OCI-LY1 (cell line): ENCODE measurements around the gene FRMD5.

ENCODE experiments used
- CTCF ChIP-seq: fragments of 200-600 bp; sonication (generic), shearing (Covaris generic); IDR thresholded peaks from 2 replicates; pipeline ENCODE4 v1.5.1; 2017; ENCODE audit warnings: mild to moderate bottlenecking, antibody characterized with exemption, low read length, moderate library complexity, mixed read lengths
- EZH2 ChIP-seq: fragments of 200-600 bp; sonication (generic), shearing (Covaris generic); IDR thresholded peaks from 2 replicates; pipeline ENCODE4 v1.8.0; 2017; ENCODE audit warnings: borderline replicate concordance, mixed run types, mild to moderate bottlenecking, antibody characterized with exemption, low read length, moderate library complexity, mixed read lengths

GRCh38 chr15:43887901-43888300, 307.2 kb downstream of the FRMD5 start:
- TF ChIP-seq CTCF (no peak), EZH2 (no peak)
